H1 (cell line): ENCODE measurements around the gene PIGL. TPM values are rescaled to one million over a fixed set of nuclear protein-coding genes. Genes with fewer than 3 reads are reported as not detected.
"Not testable (repeated sequence)": the region's sequence is repeated elsewhere in the genome, so short reads cannot be mapped to it uniquely, and the experiment has no call there.

Experiments
- CTCF ChIA-PET: fragments of 300-600 bp; sonication (Branson Sonifier 250); formaldehyde crosslinking; loops from one replicate; lab custom pipeline; 2021; ENCODE audit not compliant: partially characterized antibody; lab: Charles Lee
- POLR2A ChIA-PET: fragments of 300-600 bp; sonication (Branson Sonifier 250); formaldehyde crosslinking; loops from one replicate; lab custom pipeline; 2021; ENCODE audit warnings: inconsistent platforms; ENCODE audit not compliant: partially characterized antibody; lab: Charles Lee
- DNase-seq, 2 experiments: peaks; one replicate each; pipeline versions ENCODE4 v3.0.0 to v3.0.0-alpha.2; 2010 to 2022; ENCODE audit warnings: low spot score in 2 of 2, low read depth in 1 of 2, mixed read lengths in 1 of 2
- FAIRE-seq: peaks from 2 replicates; lab custom pipeline; 2011; peaks lifted over from hg19 to GRCh38; lab: Jason Lieb, UNC
- H2AFZ ChIP-seq: 2 replicates; pipeline ENCODE4 v1.8.1; 2012; ENCODE audit warnings: low read length, inconsistent platforms
- H2AK5ac ChIP-seq: 2 replicates; pipeline ENCODE4 v1.6.1; 2013; ENCODE audit warnings: low read depth, low read length
- H2BK120ac ChIP-seq: replicated peaks from 2 replicates; pipeline ENCODE3; 2013; ENCODE audit warnings: low read depth, low read length, inconsistent platforms
- H2BK12ac ChIP-seq: 2 replicates; pipeline ENCODE4 v1.6.1; 2013; ENCODE audit warnings: low read depth, low read length
- H2BK15ac ChIP-seq: 2 replicates; pipeline ENCODE4 v1.6.1; 2013; ENCODE audit warnings: low read length
- H2BK20ac ChIP-seq: 2 replicates; pipeline ENCODE4 v1.6.1; 2013; ENCODE audit warnings: low read length
- H2BK5ac ChIP-seq: 2 replicates; pipeline ENCODE4 v1.6.1; 2013; ENCODE audit warnings: low read depth, low read length
- H3K14ac ChIP-seq: 2 replicates; pipeline ENCODE4 v1.6.1; 2013; ENCODE audit warnings: inconsistent platforms; ENCODE audit not compliant: insufficient read length
- H3K18ac ChIP-seq: 2 replicates; pipeline ENCODE4 v1.6.1; 2013; ENCODE audit warnings: low read length; ENCODE audit errors: extremely low read depth
- H3K23ac ChIP-seq: 2 replicates; pipeline ENCODE4 v1.6.1; 2013; ENCODE audit warnings: inconsistent platforms; ENCODE audit not compliant: insufficient read length
- H3K23me2 ChIP-seq: 2 replicates; pipeline ENCODE4 v1.6.1; 2013; ENCODE audit warnings: low read depth, low read length
- H3K27ac ChIP-seq: 2 replicates; pipeline ENCODE4 v1.6.1; 2011; ENCODE audit warnings: low read depth, low read length, inconsistent platforms
- H3K27me3 ChIP-seq, 4 experiments: replicated peaks in 1 of 4; 1 replicate in 1 of 4; 2 replicates in 3 of 4; pipeline versions ENCODE4 v1.6.1 to v1.8.1; 2011 to 2013; ENCODE audit warnings: low read length in 3 of 4, mild to moderate bottlenecking in 3 of 4, inconsistent platforms in 2 of 4, mixed read lengths in 2 of 4, moderate library complexity in 1 of 4; ENCODE audit not compliant: control insufficient read depth in 3 of 4, insufficient read depth in 3 of 4; ENCODE audit errors: extremely low read depth in 1 of 4
- H3K36me3 ChIP-seq, 4 experiments: 2 replicates each; pipeline versions ENCODE4 v1.6.1 to v1.8.1; 2011 to 2013; ENCODE audit warnings: mild to moderate bottlenecking in 4 of 4, low read length in 3 of 4, moderate library complexity in 2 of 4, control low read depth in 1 of 4, inconsistent platforms in 1 of 4; ENCODE audit not compliant: insufficient read depth in 4 of 4, control insufficient read depth in 2 of 4
- H3K4ac ChIP-seq: replicated peaks from 2 replicates; pipeline ENCODE3; 2013; ENCODE audit warnings: low read length, low read depth, mixed read lengths, inconsistent platforms; ENCODE audit not compliant: insufficient read length
- H3K4me1 ChIP-seq, 4 experiments: replicated peaks in 1 of 4; 1 replicate in 1 of 4; 2 replicates in 3 of 4; pipeline versions ENCODE4 v1.6.1 to v1.8.1; 2011 to 2013; ENCODE audit warnings: low read length in 3 of 4, inconsistent platforms in 2 of 4, mixed read lengths in 1 of 4; ENCODE audit not compliant: insufficient read depth in 4 of 4, control insufficient read depth in 3 of 4
- H3K4me2 ChIP-seq, 2 experiments: 2 replicates each; pipeline versions ENCODE4 v1.6.1 to v1.8.1; 2011 to 2013; ENCODE audit warnings: low read depth in 2 of 2, low read length in 2 of 2, control low read depth in 1 of 2, inconsistent platforms in 1 of 2, mild to moderate bottlenecking in 1 of 2; ENCODE audit not compliant: insufficient read depth in 1 of 2
- H3K4me3 ChIP-seq, 4 experiments: fragments of 200-600, 300-600 bp in 1 of 4; sonication (generic), shearing (Covaris generic), sonication (Bioruptor Twin) in 1 of 4; 2 replicates each; pipeline versions ENCODE4 v1.5.1 to v1.8.1; 2011 to 2016; ENCODE audit warnings: low read length in 4 of 4, low read depth in 3 of 4, control low read depth in 2 of 4, inconsistent platforms in 2 of 4, mild to moderate bottlenecking in 2 of 4, mixed read lengths in 1 of 4, moderate library complexity in 1 of 4; ENCODE audit not compliant: insufficient read depth in 2 of 4; ENCODE audit errors: extremely low read depth in 1 of 4
- H3K56ac ChIP-seq: replicated peaks from 2 replicates; pipeline ENCODE3; 2013; ENCODE audit warnings: low read depth, mild to moderate bottlenecking, mixed read lengths, low read length, inconsistent platforms; ENCODE audit not compliant: insufficient read length
- H3K79me1 ChIP-seq: 2 replicates; pipeline ENCODE4 v1.6.1; 2013; ENCODE audit warnings: low read depth, low read length, control low read depth
- H3K79me2 ChIP-seq, 2 experiments: 2 replicates each; pipeline versions ENCODE4 v1.6.1 to v1.8.1; 2012 to 2013; ENCODE audit warnings: low read length in 2 of 2, mild to moderate bottlenecking in 2 of 2, inconsistent platforms in 1 of 2; ENCODE audit not compliant: insufficient read depth in 2 of 2, control insufficient read depth in 1 of 2
- H3K9ac ChIP-seq, 4 experiments: replicated peaks in 1 of 4; 1 replicate in 1 of 4; 2 replicates in 3 of 4; pipeline versions ENCODE4 v1.6.1 to v1.8.1; 2011 to 2013; ENCODE audit warnings: low read depth in 3 of 4, low read length in 3 of 4, control low read depth in 2 of 4, mild to moderate bottlenecking in 2 of 4, moderate library complexity in 2 of 4, inconsistent platforms in 1 of 4; ENCODE audit errors: extremely low read depth in 1 of 4
- H3K9me3 ChIP-seq, 2 experiments: 2 replicates each; pipeline versions ENCODE4 v1.6.1 to v1.8.1; 2012 to 2013; ENCODE audit warnings: mild to moderate bottlenecking in 2 of 2, moderate library complexity in 2 of 2, control low read depth in 1 of 2, inconsistent platforms in 1 of 2, low read depth in 1 of 2, low read length in 1 of 2, mixed read lengths in 1 of 2; ENCODE audit not compliant: insufficient read depth in 2 of 2
- H4K20me1 ChIP-seq, 2 experiments: replicated peaks in 1 of 2; 2 replicates each; pipeline versions ENCODE3 to v1.8.1; 2011 to 2013; ENCODE audit warnings: inconsistent platforms in 2 of 2, low read length in 2 of 2, mild to moderate bottlenecking in 1 of 2; ENCODE audit not compliant: insufficient read depth in 2 of 2, control insufficient read depth in 1 of 2
- H4K5ac ChIP-seq: 2 replicates; pipeline ENCODE4 v1.6.1; 2013; ENCODE audit warnings: low read length, low read depth, mixed read lengths, inconsistent platforms; ENCODE audit not compliant: insufficient read length
- H4K8ac ChIP-seq: 2 replicates; pipeline ENCODE4 v1.8.0; 2013; ENCODE audit warnings: mild to moderate bottlenecking, moderate library complexity, low read length, inconsistent platforms; ENCODE audit not compliant: insufficient read depth; ENCODE audit errors: extremely low read depth
- H4K91ac ChIP-seq: replicated peaks from 2 replicates; pipeline ENCODE3; 2013; ENCODE audit warnings: low read length, mixed read lengths, inconsistent platforms; ENCODE audit not compliant: insufficient read length
- KDM5A ChIP-seq: fragments of 200-600 bp; IDR thresholded peaks from 2 replicates; pipeline ENCODE4 v1.7.1; 2012; ENCODE audit warnings: mild to moderate bottlenecking, low read length, inconsistent platforms, mixed read lengths
- WGBS, 2 experiments: shearing (Covaris generic) in 1 of 2; methylation state at CpG; one replicate each; pipeline versions ENCODE4 v1.1.6 to v1.1.7; 2013 to 2015; ENCODE audit warnings: low lambda C conversion rate in 2 of 2, mixed read lengths in 2 of 2, inconsistent platforms in 1 of 2, low coverage in 1 of 2, missing lambda C conversion rate in 1 of 2; ENCODE audit not compliant: insufficient replicate concordance in 2 of 2, insufficient coverage in 1 of 2, insufficient read length in 1 of 2; ENCODE audit errors: extremely low coverage in 1 of 2, missing lambda C conversion rate in 1 of 2; 5-methylcytosine and 5-hydroxymethylcytosine counted together
- polyA plus RNA-seq, 7 experiments: library from polyadenylated mRNA; depleted of rRNA in 3 of 7; stranded (reverse) in 5 of 7; unstranded in 2 of 7; fragments of >200 nt in 5 of 7; fragments of 200-250 nt in 2 of 7; gene quantifications; 1 replicate in 5 of 7; 2 replicates in 1 of 7; 4 replicates in 1 of 7; pipeline versions ENCODE4 v1.2.1 to v1.2.3, GENCODE V29; 2011 to 2013; ENCODE audit warnings: missing spikeins in 2 of 7, mixed read lengths in 2 of 7
- total RNA-seq: library from RNA; stranded (reverse); fragmentation: NEBNext Ultra II Directional; extraction: Animal tissue kit (Norgen Biotek cat#: 25700); gene quantifications from 2 replicates; pipeline ENCODE4 v1.2.1, GENCODE V29; 2021

PIGL gene
- total and polyA plus RNA-seq, 2 of the 8 experiments (the other 6 are each of a cell fraction or from before 2014, with no cell fraction given) = 28.4 to 30.8 TPM

DNA sequence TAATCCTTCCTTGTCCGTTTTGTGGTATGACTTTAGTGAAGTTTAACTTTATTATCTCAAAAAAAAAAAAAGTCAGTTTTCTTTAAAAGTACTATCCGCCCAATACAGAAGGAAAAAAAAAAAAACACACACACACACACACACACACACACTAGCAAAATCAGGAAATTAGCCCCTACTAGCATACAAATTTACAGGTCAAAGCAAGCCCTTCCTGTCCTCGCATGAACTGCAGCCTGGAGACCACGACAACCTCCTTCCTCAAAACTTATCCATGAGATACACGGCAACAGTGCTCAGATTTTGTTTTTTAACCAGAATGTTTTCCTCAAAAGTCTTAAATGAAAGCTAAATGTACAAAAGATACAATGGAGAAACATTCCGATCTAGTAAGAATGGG, 17.9 kb upstream of the PIGL start (continued):
- no peak for TF ChIP-seq KDM5A

DNA sequence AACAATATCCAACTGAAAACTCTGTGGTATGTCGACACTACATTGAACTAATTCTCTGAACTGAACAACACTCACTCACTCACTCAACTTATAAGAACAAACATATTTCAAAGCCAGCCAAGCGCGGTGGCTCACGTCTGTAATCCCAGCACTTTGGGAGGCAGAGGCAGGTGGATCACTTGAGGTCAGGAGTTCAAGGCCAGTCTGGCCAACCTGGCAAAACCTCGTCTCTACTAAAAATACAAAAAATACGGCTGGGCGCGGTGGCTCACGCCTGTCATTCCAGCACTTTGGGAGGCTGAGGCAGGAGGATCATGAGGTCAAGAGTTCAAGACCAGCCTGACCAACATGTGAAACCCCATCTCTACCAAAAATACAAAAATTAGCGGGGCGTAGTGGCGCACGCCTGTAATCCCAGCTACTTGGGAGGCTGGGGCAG, 15.3 kb upstream of the PIGL start:
- not testable (repeated sequence) for H2BK120ac ChIP-seq, H3K36me3 ChIP-seq, FAIRE-seq, H3K79me1 ChIP-seq, H4K20me1 ChIP-seq, DNase-seq, H3K4ac ChIP-seq, H3K23me2 ChIP-seq, H2AK5ac ChIP-seq, H4K5ac ChIP-seq, H3K4me2 ChIP-seq, H3K56ac ChIP-seq, H3K14ac ChIP-seq, H3K4me1 ChIP-seq, H3K18ac ChIP-seq, H3K27ac ChIP-seq, H3K9ac ChIP-seq, H3K4me3 ChIP-seq, H3K27me3 ChIP-seq, H2BK15ac ChIP-seq, H2BK5ac ChIP-seq, H2BK20ac ChIP-seq, H2AFZ ChIP-seq, H4K8ac ChIP-seq, H3K23ac ChIP-seq, H2BK12ac ChIP-seq, H3K9me3 ChIP-seq, H4K91ac ChIP-seq
- ChIA-PET POLR2A (interaction anchor here (1.4 kb wide), 1 partner anchor 151 kb away, joined by 3 read pairs; no protein-coding TSS in a partner anchor), CTCF (interaction anchor here (1.4 kb wide), 1 partner anchor 24 kb away, joined by 4 read pairs; no protein-coding TSS in a partner anchor)
- H3K79me2 ChIP-seq = peaks cover 4 to 91% of the 10 kb centered on the region in 2 experiments
- 88% methylated on average over 13 of the region's 13 CpGs; no CpG with 5 or more reads in 1 of the 2 experiments for WGBS, 2 experiments
